OCI-LY7 (cell line): Measurements from ENCODE around the gene RNF157.

ENCODE experiments used
- CTCF ChIP-seq: fragments of 200-600 bp; sonication (generic); conservative IDR thresholded peaks from 2 replicates; pipeline ENCODE4 v1.5.1; 2014; ENCODE audit warnings: mild to moderate bottlenecking, antibody characterized with exemption, low read length, moderate library complexity, mixed read lengths
- EZH2phosphoT487 ChIP-seq: fragments of 200-600 bp; sonication (generic); IDR thresholded peaks from 2 replicates; pipeline ENCODE4 v1.6.1; 2018; ENCODE audit warnings: low read depth, borderline replicate concordance, mild to moderate bottlenecking, mixed run types, antibody characterized with exemption, low read length, moderate library complexity, mixed read lengths

GRCh38 chr17:76260220-76260619 lies 19.9 kb upstream of the RNF157 start:
- TF ChIP-seq EZH2phosphoT487 (no peak), CTCF (no peak)
